HCT116 (cell line): ENCODE measurements around the gene PTPRS. TPM values are rescaled to one million over a fixed set of nuclear protein-coding genes. Genes with fewer than 3 reads are reported as not detected.

Experiments
- ATAC-seq: fragments of 200-7000 bp; cut with Tn5 transposase; 2 replicates; pipeline ENCODE4 v1.9.1; 2020; ENCODE audit warnings: mild to moderate bottlenecking, moderate library complexity
- BruUV-seq: library from RNA; stranded (reverse); fragments of 400-500 nt; replicated peaks from 2 replicates; lab custom pipeline; 2021; lab: Mats Ljungman, UMichigan
- CTCF ChIA-PET: fragments of 300-600 bp; sonication (Branson Sonifier 250); formaldehyde crosslinking; loops from one replicate; lab custom pipeline; 2021; ENCODE audit warnings: antibody characterized with exemption; lab: Charles Lee
- POLR2A ChIA-PET: fragments of 300-600, 350-600 bp; sonication (Branson Sonifier 250); formaldehyde crosslinking; loops from one replicate; lab custom pipeline; 2021; ENCODE audit warnings: antibody characterized with exemption; lab: Charles Lee
- RAD21 ChIA-PET, 2 experiments: fragments of 300-600 bp; sonication (Branson Sonifier 250); formaldehyde crosslinking; loops; one replicate each; lab custom pipeline; 2023; ENCODE audit warnings: low total read pairs in 2 of 2; ENCODE audit not compliant: uncharacterized antibody in 2 of 2, unreplicated experiment in 2 of 2, low non-redundant PET in 1 of 2; lab: Charles Lee
- DNase-seq: peaks from one replicate; pipeline ENCODE4 v3.0.0-alpha.2; 2010; ENCODE audit warnings: low read depth, low spot score
- H2AFZ ChIP-seq: fragments of 200-600 bp; shearing (Covaris generic), sonication (generic); 2 replicates; pipeline ENCODE4 v1.6.1; 2017; ENCODE audit warnings: low read depth, mixed run types, mixed read lengths, antibody characterized with exemption, low read length; ENCODE audit not compliant: poor library complexity, severe bottlenecking
- H3K27ac ChIP-seq: 2 replicates; pipeline ENCODE4 v1.5.1; 2012; ENCODE audit warnings: low read depth, low read length
- H3K27me3 ChIP-seq: fragments of 200-600 bp; sonication (generic); 2 replicates; pipeline ENCODE4 v1.6.1; 2016; ENCODE audit warnings: mixed run types, low read length, mixed read lengths; ENCODE audit not compliant: insufficient read depth
- H3K36me3 ChIP-seq, 2 experiments: fragments of 200-500 bp in 1 of 2; fragments of 200-600 bp in 1 of 2; sonication (Bioruptor generic) in 1 of 2; sonication (generic) in 1 of 2; 2 replicates each; pipeline versions ENCODE4 v1.5.1 to v1.6.1; 2014 to 2016; ENCODE audit warnings: low read length in 2 of 2, inconsistent platforms in 1 of 2, mixed read lengths in 1 of 2, mixed run types in 1 of 2; ENCODE audit not compliant: insufficient read depth in 2 of 2, control insufficient read depth in 1 of 2
- H3K4me1 ChIP-seq, 2 experiments: fragments of 200-600 bp in 1 of 2; sonication (generic) in 1 of 2; 2 replicates each; pipeline versions ENCODE4 v1.5.1 to v1.6.1; 2012 to 2017; ENCODE audit warnings: low read length in 2 of 2, inconsistent platforms in 1 of 2, mild to moderate bottlenecking in 1 of 2, mixed read lengths in 1 of 2, mixed run types in 1 of 2, moderate library complexity in 1 of 2; ENCODE audit not compliant: insufficient read depth in 2 of 2, control insufficient read depth in 1 of 2
- H3K4me2 ChIP-seq: fragments of 200-600 bp; sonication (generic); 2 replicates; pipeline ENCODE4 v1.6.1; 2017; ENCODE audit warnings: mixed run types, low read length, mixed read lengths
- H3K4me3 ChIP-seq, 2 experiments: fragments of 200-600 bp in 1 of 2; sonication (generic) in 1 of 2; replicated peaks in 1 of 2; 2 replicates each; pipeline ENCODE4 v1.5.1; 2011 to 2016; ENCODE audit warnings: low read length in 2 of 2, control low read depth in 1 of 2, low read depth in 1 of 2, mild to moderate bottlenecking in 1 of 2, mixed read lengths in 1 of 2, mixed run types in 1 of 2
- H3K79me2 ChIP-seq: fragments of 200-600 bp; sonication (generic); 2 replicates; pipeline ENCODE4 v1.6.1; 2017; ENCODE audit warnings: mild to moderate bottlenecking, mixed run types, low read length, moderate library complexity, mixed read lengths; ENCODE audit not compliant: insufficient read depth
- H3K9ac ChIP-seq: fragments of 200-600 bp; sonication (generic); 2 replicates; pipeline ENCODE4 v1.6.1; 2016; ENCODE audit warnings: low read length, mixed read lengths
- H3K9me2 ChIP-seq: fragments of 200-600 bp; sonication (generic), shearing (Covaris generic); 2 replicates; pipeline ENCODE4 v1.6.1; 2017; ENCODE audit warnings: mixed run types, mild to moderate bottlenecking, moderate library complexity; ENCODE audit not compliant: insufficient read depth
- H3K9me3 ChIP-seq, 2 experiments: fragments of 200-500 bp in 1 of 2; fragments of 200-600 bp in 1 of 2; sonication (Bioruptor generic) in 1 of 2; sonication (generic) in 1 of 2; 2 replicates each; pipeline ENCODE4 v1.6.1; 2014 to 2017; ENCODE audit warnings: low read length in 2 of 2, mixed read lengths in 2 of 2, inconsistent platforms in 1 of 2, low read depth in 1 of 2, mild to moderate bottlenecking in 1 of 2, mixed run types in 1 of 2, moderate library complexity in 1 of 2; ENCODE audit not compliant: control insufficient read depth in 1 of 2, insufficient read depth in 1 of 2
- H4K20me1 ChIP-seq: fragments of 200-600 bp; sonication (generic), shearing (Covaris generic); 2 replicates; pipeline ENCODE4 v1.6.1; 2017; ENCODE audit warnings: mixed run types, mild to moderate bottlenecking, moderate library complexity; ENCODE audit not compliant: insufficient read depth
- ATF3 ChIP-seq: IDR thresholded peaks from 2 replicates; pipeline ENCODE4 v1.6.1; 2012
- CBX3 ChIP-seq: IDR thresholded peaks from 2 replicates; pipeline ENCODE4 v1.6.1; 2012; ENCODE audit warnings: low read depth
- CTCF ChIP-seq, 3 experiments: fragments of 200-600 bp in 1 of 3; sonication (generic) in 1 of 3; IDR thresholded peaks in 2 of 3; conservative IDR thresholded peaks in 1 of 3; 2 replicates each; pipeline ENCODE4 v1.5.1; 2012 to 2017; ENCODE audit warnings: low read depth in 2 of 3, low read length in 2 of 3, antibody characterized with exemption in 1 of 3, borderline replicate concordance in 1 of 3, control low read depth in 1 of 3, mild to moderate bottlenecking in 1 of 3, mixed read lengths in 1 of 3, mixed run types in 1 of 3, moderate library complexity in 1 of 3; ENCODE audit not compliant: insufficient read depth in 1 of 3
- EGR1 ChIP-seq: IDR thresholded peaks from 2 replicates; pipeline ENCODE4 v1.6.1; 2012; ENCODE audit warnings: low read depth
- ELF1 ChIP-seq: IDR thresholded peaks from 2 replicates; pipeline ENCODE4 v1.6.1; 2012; ENCODE audit warnings: low read depth, borderline replicate concordance
- EZH2 ChIP-seq: fragments of 200-600 bp; sonication (generic); IDR thresholded peaks from 2 replicates; pipeline ENCODE4 v1.6.1; 2017; ENCODE audit warnings: antibody characterized with exemption, mixed run types
- EZH2phosphoT487 ChIP-seq: fragments of 200-600 bp; IDR thresholded peaks from 2 replicates; pipeline ENCODE4 v1.6.1; 2018; ENCODE audit warnings: antibody characterized with exemption, borderline replicate concordance
- FOSL1 ChIP-seq: IDR thresholded peaks from 2 replicates; pipeline ENCODE4 v1.6.1; 2012; ENCODE audit warnings: low read depth
- JUND ChIP-seq: IDR thresholded peaks from 2 replicates; pipeline ENCODE4 v1.6.1; 2012
- SIN3A ChIP-seq: IDR thresholded peaks from 2 replicates; pipeline ENCODE4 v1.6.1; 2012; ENCODE audit warnings: low read depth
- SRF ChIP-seq: IDR thresholded peaks from 2 replicates; pipeline ENCODE4 v1.6.1; 2012; ENCODE audit warnings: low read depth
- TCF7L2 ChIP-seq: IDR thresholded peaks from 2 replicates; pipeline ENCODE4 v1.7.0; 2011; ENCODE audit warnings: borderline replicate concordance, inconsistent platforms; ENCODE audit not compliant: insufficient read depth, insufficient read length; ENCODE audit errors: extremely low read depth
- YY1 ChIP-seq: IDR thresholded peaks from 2 replicates; pipeline ENCODE4 v1.6.1; 2011; ENCODE audit warnings: low read length, low read depth, moderate library complexity, mild to moderate bottlenecking; ENCODE audit not compliant: insufficient replicate concordance; ENCODE audit errors: extremely low read depth
- ZFX ChIP-seq: fragments of 450-650 bp; IDR thresholded peaks from 2 replicates; pipeline ENCODE4 v1.6.1; 2017
- intact Hi-C: fragments of 100-400 bp; cut with micrococcal nuclease; formaldehyde crosslinking; loops from 2 replicates; pipeline ENCODE4 v1.10.0; 2022
- total RNA-seq: library from RNA; stranded (reverse); gene quantifications from one replicate; pipeline ENCODE4 v1.2.1, GENCODE V29; 2021; ENCODE audit not compliant: unreplicated experiment
- TF ChIP-seq, protein P1 (sequence below): IDR thresholded peaks from 2 replicates; pipeline ENCODE4 v1.6.1; 2011; ENCODE audit warnings: mild to moderate bottlenecking, low read length, moderate library complexity; ENCODE audit not compliant: insufficient replicate concordance; ENCODE audit errors: extremely low read depth

The PTPRS gene
- total RNA-seq, 1 experiment from 2014 or later = 123 TPM

DNA sequence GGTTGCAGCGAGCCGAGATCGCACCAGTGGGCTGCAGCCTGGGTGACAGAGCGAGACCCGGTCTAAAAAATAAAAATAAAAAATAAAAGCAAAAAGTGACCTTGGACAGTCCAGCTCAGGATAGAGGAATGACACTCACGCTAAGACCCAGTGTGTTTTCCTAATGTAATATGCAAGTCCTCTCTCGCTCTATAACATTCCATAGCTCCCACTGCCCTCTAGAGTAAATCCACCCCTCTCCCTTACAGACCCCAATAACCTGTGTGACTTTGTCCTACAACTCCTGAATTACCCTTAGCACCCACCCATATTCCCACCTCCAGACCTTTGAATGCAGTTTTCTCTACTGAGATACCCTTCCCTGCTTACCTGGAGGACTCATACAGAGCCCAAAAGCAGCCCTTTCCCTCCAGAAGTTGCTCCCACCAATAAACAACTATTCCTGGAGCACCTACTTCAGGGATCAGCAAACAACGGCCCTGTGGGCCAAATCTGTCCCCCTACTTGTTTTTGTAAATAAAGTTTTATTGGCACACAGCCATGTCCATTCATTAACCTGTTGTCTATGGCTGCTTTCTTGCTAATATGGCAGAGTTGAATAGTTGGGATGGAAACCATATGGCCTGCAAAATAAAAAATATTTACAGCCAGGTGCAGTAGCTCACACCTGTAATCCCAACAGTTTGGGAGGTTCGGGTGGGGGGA lies 39.8 kb upstream of the PTPRS start:
- no peaks in the 10 kb centered on the region for H3K79me2 ChIP-seq
- no peak overlapping the region for H2AFZ ChIP-seq
- H3K9me2 ChIP-seq = no peaks in the 10 kb centered on the region
- DNase-seq (no peak), ATAC-seq (no peak)
- BruUV-seq = no TSS peak
- no peak overlapping the region for H3K9ac ChIP-seq
- CTCF ChIA-PET = no interaction called here
- intact Hi-C loops = no loop called here
- peaks cover 1% of the 10 kb centered on the region; the same call in 1 of the 2 replicates for H3K27me3 ChIP-seq
- H3K27ac ChIP-seq = no peak overlapping the region
- RAD21 ChIA-PET = no interaction called here
- peaks cover 0 to 4% of the 10 kb centered on the region in 2 experiments; a peak in 1 of 4 replicates for H3K4me1 ChIP-seq
- no peaks in the 10 kb centered on the region for H3K36me3 ChIP-seq
- no peak overlapping the region for H3K4me2 ChIP-seq
- TF ChIP-seq FOSL1 (no peak), ZFX (no peak), ATF3 (no peak), EGR1 (no peak), SIN3A (no peak), ELF1 (no peak), TCF7L2 (no peak), YY1 (no peak), CTCF (IDR thresholded peaks at IDR 0.05 in 2 of 3, conservative IDR thresholded peaks at IDR 0.05 in 1 of 3; ENCODE audit: borderline replicate concordance in 1 of 3, insufficient read depth in 1 of 3, low read depth in 2 of 3, low read length in 2 of 3) (no peak), CBX3 (no peak), JUND (no peak), SRF (no peak), EZH2phosphoT487 (no peak), EZH2 (no peak)
- TF ChIP-seq, protein P1, sequence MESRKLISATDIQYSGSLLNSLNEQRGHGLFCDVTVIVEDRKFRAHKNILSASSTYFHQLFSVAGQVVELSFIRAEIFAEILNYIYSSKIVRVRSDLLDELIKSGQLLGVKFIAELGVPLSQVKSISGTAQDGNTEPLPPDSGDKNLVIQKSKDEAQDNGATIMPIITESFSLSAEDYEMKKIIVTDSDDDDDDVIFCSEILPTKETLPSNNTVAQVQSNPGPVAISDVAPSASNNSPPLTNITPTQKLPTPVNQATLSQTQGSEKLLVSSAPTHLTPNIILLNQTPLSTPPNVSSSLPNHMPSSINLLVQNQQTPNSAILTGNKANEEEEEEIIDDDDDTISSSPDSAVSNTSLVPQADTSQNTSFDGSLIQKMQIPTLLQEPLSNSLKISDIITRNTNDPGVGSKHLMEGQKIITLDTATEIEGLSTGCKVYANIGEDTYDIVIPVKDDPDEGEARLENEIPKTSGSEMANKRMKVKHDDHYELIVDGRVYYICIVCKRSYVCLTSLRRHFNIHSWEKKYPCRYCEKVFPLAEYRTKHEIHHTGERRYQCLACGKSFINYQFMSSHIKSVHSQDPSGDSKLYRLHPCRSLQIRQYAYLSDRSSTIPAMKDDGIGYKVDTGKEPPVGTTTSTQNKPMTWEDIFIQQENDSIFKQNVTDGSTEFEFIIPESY = no peak
- H4K20me1 ChIP-seq = no peaks in the 10 kb centered on the region
- peaks cover 0 to 11% of the 10 kb centered on the region in 2 experiments; a peak in 1 of 4 replicates for H3K9me3 ChIP-seq
- H3K4me3 ChIP-seq = no peak overlapping the region
- POLR2A ChIA-PET = no interaction called here
